Progenitor cell of endocrine pancreas (in vitro differentiated cells): ENCODE results near the gene ATP2A2. TPM values are rescaled to one million over a fixed set of nuclear protein-coding genes. Genes with fewer than 3 reads are reported as not detected.

Experiments
- DNase-seq: peaks from one replicate; pipeline ENCODE4 v3.0.0; 2021; ENCODE audit warnings: low spot score; ENCODE audit not compliant: unreplicated experiment
- H3K27ac Mint-ChIP-seq: 2 replicates; pipeline ENCODE4 v1.8.0; 2021; ENCODE audit warnings: mild to moderate bottlenecking, moderate library complexity, mixed read lengths
- H3K27me3 Mint-ChIP-seq: 2 replicates; pipeline ENCODE4 v1.8.0; 2021; ENCODE audit warnings: mixed read lengths
- H3K36me3 Mint-ChIP-seq: 2 replicates; pipeline ENCODE4 v1.8.0; 2022; ENCODE audit warnings: mixed read lengths; ENCODE audit not compliant: insufficient read depth
- H3K4me1 Mint-ChIP-seq: 2 replicates; pipeline ENCODE4 v1.8.0; 2021; ENCODE audit warnings: low read depth, mixed read lengths
- H3K4me3 Mint-ChIP-seq: 2 replicates; pipeline ENCODE4 v1.8.0; 2021; ENCODE audit warnings: low read depth, mild to moderate bottlenecking, moderate library complexity, mixed read lengths
- H3K9me3 Mint-ChIP-seq: 2 replicates; pipeline ENCODE4 v1.8.0; 2021; ENCODE audit warnings: low read depth, mixed read lengths
- total RNA-seq: library from RNA; stranded (reverse); gene quantifications from 2 replicates; pipeline ENCODE4 v1.2.1, GENCODE V29; 2021
- TF ChIP-seq, protein P1 (sequence below): fragments of 200-600 bp; sonication (generic); IDR thresholded peaks from one replicate; pipeline ENCODE4 v1.5.0; 2021; ENCODE audit warnings: antibody characterized with exemption, mild to moderate bottlenecking; ENCODE audit not compliant: unreplicated experiment

The ATP2A2 gene
- total RNA-seq, 1 donor from 2014 or later: 167 TPM

DNA sequence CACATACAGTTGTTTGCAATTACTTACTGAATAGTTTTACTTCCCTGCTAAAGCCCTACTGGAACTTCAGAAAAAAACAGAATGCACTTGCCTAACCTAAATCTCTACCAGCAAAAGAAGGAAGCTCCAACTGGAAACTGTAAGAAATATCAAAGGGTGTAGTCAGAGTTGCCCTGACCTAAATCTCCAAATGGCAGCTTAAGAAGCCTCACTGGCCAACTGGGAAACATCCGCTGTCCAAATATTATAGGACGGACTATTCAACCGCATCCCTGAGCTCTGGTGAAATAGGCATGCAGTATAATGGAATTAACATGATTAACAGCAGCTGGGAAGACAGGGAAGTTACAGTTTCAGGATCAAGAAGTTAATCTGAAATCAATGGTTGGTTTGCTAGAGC is 98.2 kb downstream of the ATP2A2 start:
- H3K27me3 Mint-ChIP-seq: no peaks in the 10 kb centered on the region
- DNase-seq: no peak
- H3K4me1 Mint-ChIP-seq: no peaks in the 10 kb centered on the region
- TF ChIP-seq, protein P1, sequence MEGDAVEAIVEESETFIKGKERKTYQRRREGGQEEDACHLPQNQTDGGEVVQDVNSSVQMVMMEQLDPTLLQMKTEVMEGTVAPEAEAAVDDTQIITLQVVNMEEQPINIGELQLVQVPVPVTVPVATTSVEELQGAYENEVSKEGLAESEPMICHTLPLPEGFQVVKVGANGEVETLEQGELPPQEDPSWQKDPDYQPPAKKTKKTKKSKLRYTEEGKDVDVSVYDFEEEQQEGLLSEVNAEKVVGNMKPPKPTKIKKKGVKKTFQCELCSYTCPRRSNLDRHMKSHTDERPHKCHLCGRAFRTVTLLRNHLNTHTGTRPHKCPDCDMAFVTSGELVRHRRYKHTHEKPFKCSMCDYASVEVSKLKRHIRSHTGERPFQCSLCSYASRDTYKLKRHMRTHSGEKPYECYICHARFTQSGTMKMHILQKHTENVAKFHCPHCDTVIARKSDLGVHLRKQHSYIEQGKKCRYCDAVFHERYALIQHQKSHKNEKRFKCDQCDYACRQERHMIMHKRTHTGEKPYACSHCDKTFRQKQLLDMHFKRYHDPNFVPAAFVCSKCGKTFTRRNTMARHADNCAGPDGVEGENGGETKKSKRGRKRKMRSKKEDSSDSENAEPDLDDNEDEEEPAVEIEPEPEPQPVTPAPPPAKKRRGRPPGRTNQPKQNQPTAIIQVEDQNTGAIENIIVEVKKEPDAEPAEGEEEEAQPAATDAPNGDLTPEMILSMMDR: no peak
- no peaks in the 10 kb centered on the region for H3K9me3 Mint-ChIP-seq
- H3K36me3 Mint-ChIP-seq: peaks cover 31% of the 10 kb centered on the region
- no peak overlapping the region for H3K4me3 Mint-ChIP-seq
- no peak overlapping the region for H3K27ac Mint-ChIP-seq

DNA sequence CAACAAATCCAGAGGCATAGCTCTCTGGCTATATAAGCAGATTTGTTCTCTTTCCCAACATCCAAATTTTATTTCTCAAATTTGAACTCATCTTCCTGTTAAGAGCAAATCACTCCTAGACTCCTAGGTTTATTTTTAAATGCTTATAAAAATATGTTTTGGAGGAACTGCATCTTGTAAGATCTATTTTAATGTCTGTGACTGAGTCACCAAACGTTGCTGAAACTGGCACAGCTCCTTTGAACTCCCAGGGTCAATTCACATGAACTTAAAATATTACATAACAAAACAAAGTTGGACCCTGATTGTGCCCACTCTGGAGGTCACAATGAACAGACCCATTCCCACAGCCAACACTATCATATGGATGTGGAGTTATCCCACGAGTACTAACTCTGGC is 98.6 kb downstream of the ATP2A2 start:
- DNase-seq: no peak
- no peaks in the 10 kb centered on the region for H3K27me3 Mint-ChIP-seq
- H3K4me3 Mint-ChIP-seq: no peak overlapping the region
- H3K36me3 Mint-ChIP-seq: peaks cover 32% of the 10 kb centered on the region
- no peak overlapping the region for H3K27ac Mint-ChIP-seq
- TF ChIP-seq, protein P1: no peak
- H3K4me1 Mint-ChIP-seq: no peaks in the 10 kb centered on the region
- H3K9me3 Mint-ChIP-seq: no peaks in the 10 kb centered on the region

DNA sequence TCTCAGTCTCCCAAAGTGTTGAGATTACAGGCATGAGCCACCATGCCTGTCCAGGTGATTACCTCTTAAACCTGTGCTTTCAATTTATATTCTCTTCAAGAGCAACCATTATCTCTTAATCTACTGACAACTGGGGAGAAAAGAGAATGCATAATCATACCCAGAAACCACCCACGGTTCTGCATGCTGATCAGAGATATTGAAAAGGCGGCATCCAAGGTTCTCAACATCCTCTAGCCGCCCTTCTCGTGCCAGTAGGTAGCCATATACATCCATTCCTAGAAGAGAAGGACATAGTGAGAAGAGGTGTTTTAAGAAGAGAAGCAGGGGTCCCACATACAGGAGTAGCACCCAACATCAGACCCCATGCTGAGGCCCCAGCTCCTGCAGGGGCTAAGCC is 101.6 kb downstream of the ATP2A2 start:
- Mint-ChIP-seq H3K9me3 (no peaks in the 10 kb centered on the region), H3K4me3 (no peak overlapping the region), H3K36me3 (peaks cover 33% of the 10 kb centered on the region), H3K4me1 (no peaks in the 10 kb centered on the region), H3K27me3 (no peaks in the 10 kb centered on the region), H3K27ac (no peak overlapping the region)
- DNase-seq: no peak
- TF ChIP-seq, protein P1: no peak

Other genes starting within 250 kb of the ATP2A2 start
- gene C12orf76, start 232.7 kb upstream of the ATP2A2 start, total RNA-seq: 29.3 and 31.6 TPM in 2 replicates
- gene IFT81, start 156.9 kb upstream of the ATP2A2 start, total RNA-seq: 46.1 and 48.7 TPM in 2 replicates
- 86.2 and 91.8 TPM in 2 replicates for gene ANAPC7, start 122.5 kb downstream of the ATP2A2 start, total RNA-seq
- 181 and 184 TPM in 2 replicates for gene ARPC3, start 169.1 kb downstream of the ATP2A2 start, total RNA-seq
- gene GPN3, start 187.0 kb downstream of the ATP2A2 start, total RNA-seq: 18.7 and 19.8 TPM in 2 replicates
- gene FAM216A, start 187.6 kb downstream of the ATP2A2 start, total RNA-seq: 5.3 and 6.8 TPM in 2 replicates
- 101 and 102 TPM in 2 replicates for gene VPS29, start 220.9 kb downstream of the ATP2A2 start, total RNA-seq
- gene RAD9B, start 221.1 kb downstream of the ATP2A2 start, total RNA-seq: 0.24 and 0.33 TPM in 2 replicates